GM12873 (cell line): ENCODE measurements around the gene KCNQ1.

Experiments
- CTCF ChIP-seq: IDR thresholded peaks from 2 replicates; pipeline ENCODE4 v1.5.1; 2012; ENCODE audit warnings: low read depth, mild to moderate bottlenecking, moderate library complexity, low read length, control low read depth; ENCODE audit not compliant: insufficient read depth; ENCODE audit errors: missing control alignments

Gene KCNQ1

GRCh38 chr11:2878782-2879181, 434.0 kb downstream of the KCNQ1 start:
- no peak for TF ChIP-seq CTCF

GRCh38 chr11:2880646-2881045, 435.8 kb downstream of the KCNQ1 start:
- no peak for TF ChIP-seq CTCF

DNA sequence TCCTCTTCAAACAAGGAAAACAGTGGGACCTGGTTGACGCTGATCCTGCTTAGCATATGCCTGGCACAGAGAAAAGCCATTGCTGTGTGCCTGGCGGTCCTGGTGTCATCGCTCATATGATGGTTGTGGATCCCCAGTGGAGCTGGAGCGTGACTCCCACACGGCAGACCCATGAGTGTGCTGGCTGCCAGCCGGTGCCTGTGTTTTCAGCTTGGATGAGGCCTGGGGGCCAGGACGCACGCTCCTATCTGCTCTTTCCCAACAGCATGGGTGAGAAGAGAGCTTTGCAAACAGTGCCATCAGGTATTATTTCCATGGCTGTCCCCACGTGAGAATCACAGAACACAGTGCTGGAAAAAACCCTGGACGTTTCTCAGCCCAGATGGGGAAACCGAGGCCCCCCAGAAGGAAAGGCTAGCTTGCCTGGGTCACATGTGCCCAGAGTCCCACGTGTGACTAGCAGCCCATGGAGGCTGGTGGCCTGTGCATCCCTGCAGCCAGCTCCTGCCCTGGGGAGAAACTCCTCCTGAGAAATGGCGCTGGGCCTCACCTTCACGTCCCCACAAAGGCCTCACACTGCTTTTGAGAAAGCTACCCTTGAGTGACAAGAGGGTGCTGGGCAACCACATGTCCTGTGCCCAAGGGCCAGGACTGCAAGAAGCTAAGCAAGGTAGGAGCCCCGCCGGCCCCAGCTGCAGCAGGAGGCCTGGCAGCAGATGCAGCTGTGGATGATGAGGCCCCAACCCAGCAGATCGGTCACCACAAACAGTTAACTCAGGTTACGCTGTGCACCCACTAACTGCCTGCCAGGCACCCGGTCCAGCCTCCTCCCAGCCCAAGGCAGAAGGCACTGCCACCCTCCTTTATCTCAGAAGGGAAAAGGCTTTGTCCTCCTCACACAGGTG, 436.5 kb downstream of the KCNQ1 start:
- no peak for TF ChIP-seq CTCF

DNA sequence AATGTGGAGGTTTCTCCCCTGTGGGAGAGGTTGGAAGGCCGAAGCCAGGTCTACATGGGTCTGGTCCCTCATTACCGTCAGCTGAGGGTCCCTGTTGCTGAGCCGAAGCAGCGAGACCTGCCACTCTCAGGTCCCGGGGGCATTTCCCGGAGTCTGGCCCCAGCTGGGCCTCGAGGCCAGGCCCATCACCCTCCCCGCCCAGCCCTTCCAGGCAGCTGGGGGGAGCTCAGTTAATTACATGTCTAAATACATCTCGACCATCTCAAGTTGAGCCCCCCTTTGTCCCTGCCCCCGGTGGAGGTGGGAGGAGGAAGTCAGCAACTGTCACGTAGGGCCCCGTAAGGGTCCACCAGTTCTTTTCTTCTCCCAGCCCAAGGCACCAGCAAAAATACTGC, 437.2 kb downstream of the KCNQ1 start:
- TF ChIP-seq CTCF, result no peak

DNA sequence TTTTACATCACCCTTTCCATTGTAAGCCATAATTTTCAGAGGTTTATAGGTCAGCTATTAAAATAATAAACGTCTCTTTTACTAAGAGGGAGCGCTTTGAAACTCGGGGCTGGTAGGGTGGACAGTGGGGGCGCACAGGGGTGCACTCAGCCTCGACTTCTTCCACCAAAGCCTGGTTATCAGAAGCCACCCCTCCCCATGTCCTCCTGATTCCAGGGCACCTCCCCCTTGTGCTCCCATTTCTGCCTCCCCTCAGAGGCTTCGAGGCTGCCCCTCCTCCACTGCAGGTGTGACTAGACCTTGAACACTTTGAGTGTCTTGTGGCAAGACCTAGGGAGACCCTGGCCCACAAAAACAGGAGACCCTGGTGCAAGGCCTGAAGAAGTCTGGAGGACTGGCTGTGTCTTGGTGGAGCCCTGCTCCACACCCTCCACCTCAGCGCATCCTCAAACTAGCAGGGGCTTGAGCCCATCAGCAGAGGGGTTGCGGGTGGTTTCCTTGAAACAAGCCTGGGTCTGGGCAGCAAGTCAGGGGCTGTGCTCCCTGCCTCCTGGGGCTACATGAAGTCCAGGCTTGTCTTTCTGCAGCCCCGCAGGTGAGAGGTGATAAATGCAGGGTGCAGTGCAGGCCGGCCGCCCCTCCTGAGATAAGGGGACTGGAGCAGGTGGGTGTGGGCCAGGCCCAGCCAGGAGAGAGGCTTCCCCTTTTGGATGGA, 437.7 kb downstream of the KCNQ1 start:
- no peak for TF ChIP-seq CTCF

- TF ChIP-seq CTCF, result no peak
These were observed 438.8 kb downstream of the KCNQ1 start for GRCh38 chr11:2883640-2883978.

GRCh38 chr11:2883979-2884815, 439.4 kb downstream of the KCNQ1 start:
- TF ChIP-seq CTCF, result no peak
